HG03280 (cell line): Measurements from ENCODE around the gene BATF.

ENCODE experiments used
- ATAC-seq: cut with Tn5 transposase; IDR thresholded peaks from one replicate; pipeline ENCODE4 v1.9.1; 2021; ENCODE audit warnings: mild to moderate bottlenecking, moderate library complexity; ENCODE audit not compliant: unreplicated experiment

Gene BATF

GRCh38 chr14:75559451-75560222 is 37.4 kb downstream of the BATF start:
- no peak for ATAC-seq

- ATAC-seq = no peak
Measured at GRCh38 chr14:75561013-75561432, 38.8 kb downstream of the BATF start.

- ATAC-seq = no peak
Measured at GRCh38 chr14:75562089-75562488, 39.8 kb downstream of the BATF start.

- ATAC-seq = no peak
Measured at GRCh38 chr14:75562489-75562888, 40.2 kb downstream of the BATF start.

GRCh38 chr14:75563931-75564330 is 41.7 kb downstream of the BATF start:
- no peak for ATAC-seq

GRCh38 chr14:75565056-75565455 is 42.8 kb downstream of the BATF start:
- ATAC-seq = no peak

GRCh38 chr14:75566321-75566720 is 44.1 kb downstream of the BATF start:
- no peak for ATAC-seq

GRCh38 chr14:75566752-75567151 is 44.5 kb downstream of the BATF start:
- no peak for ATAC-seq

- no peak for ATAC-seq
Measured at GRCh38 chr14:75568140-75568539, 45.9 kb downstream of the BATF start.

GRCh38 chr14:75568791-75569190 is 46.5 kb downstream of the BATF start:
- ATAC-seq = no peak

GRCh38 chr14:75570797-75571196 is 48.5 kb downstream of the BATF start:
- no peak for ATAC-seq

GRCh38 chr14:75572104-75572503 is 49.8 kb downstream of the BATF start:
- ATAC-seq = no peak

GRCh38 chr14:75577090-75577489 is 54.8 kb downstream of the BATF start:
- ATAC-seq = no peak

- peak; percentile 82 for ATAC-seq
Measured at GRCh38 chr14:75577729-75578101, 55.4 kb downstream of the BATF start.

GRCh38 chr14:75578102-75578785 is 56.0 kb downstream of the BATF start, which contains the start of gene FLVCR2:
FLVCR2 (plus strand) TSS chr14:75578620; CDS start chr14:75578973, 353 bp downstream.
- peak; percentile 43 for ATAC-seq

- ATAC-seq = no peak
Measured at GRCh38 chr14:75578786-75579337, 56.6 kb downstream of the BATF start.

- ATAC-seq = no peak
Measured at GRCh38 chr14:75579338-75579864, 57.1 kb downstream of the BATF start.

GRCh38 chr14:75579882-75580281 is 57.6 kb downstream of the BATF start:
- ATAC-seq = no peak

- no peak for ATAC-seq
Measured at GRCh38 chr14:75587388-75587787, 65.1 kb downstream of the BATF start.

- no peak for ATAC-seq
Measured at GRCh38 chr14:75589931-75590330, 67.7 kb downstream of the BATF start.

GRCh38 chr14:75591331-75591946 is 69.2 kb downstream of the BATF start:
- ATAC-seq = no peak
